SK-N-SH treated with all-trans-retinoic acid at 6 μM for 48 hours (cell line): ENCODE measurements around the gene CMTR1.

Experiments used
- BACH2 ChIP-seq: fragments of 250-450 bp; sonication (Bioruptor Pico); IDR thresholded peaks from 2 replicates; pipeline ENCODE4 v1.9.0; 2021; ENCODE audit warnings: mild to moderate bottlenecking, borderline replicate concordance
- CSDC2 ChIP-seq: fragments of 250-450 bp; sonication (Bioruptor Pico); IDR thresholded peaks from 2 replicates; pipeline ENCODE4 v1.5.0; 2020; ENCODE audit warnings: mild to moderate bottlenecking, moderate library complexity
- ISL1 ChIP-seq: fragments of 250-450 bp; sonication (Bioruptor Pico); IDR thresholded peaks from 2 replicates; pipeline ENCODE4 v2.1.2; 2022; ENCODE audit warnings: mild to moderate bottlenecking, moderate library complexity
- RARB ChIP-seq: fragments of 250-450 bp; sonication (Bioruptor Pico); IDR thresholded peaks from 2 replicates; pipeline ENCODE4 v1.8.0; 2021; ENCODE audit warnings: mild to moderate bottlenecking, moderate library complexity
- ZC3H10 ChIP-seq: fragments of 250-450 bp; sonication (Bioruptor Pico); IDR thresholded peaks from 2 replicates; pipeline ENCODE4 v1.5.1; 2021; ENCODE audit warnings: mild to moderate bottlenecking, moderate library complexity
- ZFP3 ChIP-seq: fragments of 250-450 bp; sonication (Bioruptor Pico); IDR thresholded peaks from 2 replicates; pipeline ENCODE4 v1.5.0; 2020; ENCODE audit warnings: mild to moderate bottlenecking, moderate library complexity
- ZFP30 ChIP-seq: fragments of 450-650 bp; formaldehyde crosslinking; IDR thresholded peaks from 2 replicates; pipeline ENCODE4 v1.5.0; 2022; ENCODE audit warnings: mild to moderate bottlenecking, moderate library complexity
- ZNF70 ChIP-seq: fragments of 450-650 bp; formaldehyde crosslinking; IDR thresholded peaks from 2 replicates; pipeline ENCODE4 v1.5.0; 2020; ENCODE audit warnings: mild to moderate bottlenecking, moderate library complexity
- ZNF8 ChIP-seq: fragments of 450-650 bp; formaldehyde crosslinking; IDR thresholded peaks from 2 replicates; pipeline ENCODE4 v1.5.0; 2020; ENCODE audit warnings: mild to moderate bottlenecking, moderate library complexity
- TF ChIP-seq, protein P1 (sequence below): fragments of 250-450 bp; sonication (Bioruptor Pico); IDR thresholded peaks from 2 replicates; pipeline ENCODE4 v1.5.1; 2020; ENCODE audit warnings: low read depth, mild to moderate bottlenecking, moderate library complexity
- TF ChIP-seq, protein P2 (sequence below): fragments of 250-450 bp; sonication (Bioruptor Pico); IDR thresholded peaks from 2 replicates; pipeline ENCODE4 v1.8.0; 2020; ENCODE audit warnings: mild to moderate bottlenecking, moderate library complexity, borderline replicate concordance

DNA sequence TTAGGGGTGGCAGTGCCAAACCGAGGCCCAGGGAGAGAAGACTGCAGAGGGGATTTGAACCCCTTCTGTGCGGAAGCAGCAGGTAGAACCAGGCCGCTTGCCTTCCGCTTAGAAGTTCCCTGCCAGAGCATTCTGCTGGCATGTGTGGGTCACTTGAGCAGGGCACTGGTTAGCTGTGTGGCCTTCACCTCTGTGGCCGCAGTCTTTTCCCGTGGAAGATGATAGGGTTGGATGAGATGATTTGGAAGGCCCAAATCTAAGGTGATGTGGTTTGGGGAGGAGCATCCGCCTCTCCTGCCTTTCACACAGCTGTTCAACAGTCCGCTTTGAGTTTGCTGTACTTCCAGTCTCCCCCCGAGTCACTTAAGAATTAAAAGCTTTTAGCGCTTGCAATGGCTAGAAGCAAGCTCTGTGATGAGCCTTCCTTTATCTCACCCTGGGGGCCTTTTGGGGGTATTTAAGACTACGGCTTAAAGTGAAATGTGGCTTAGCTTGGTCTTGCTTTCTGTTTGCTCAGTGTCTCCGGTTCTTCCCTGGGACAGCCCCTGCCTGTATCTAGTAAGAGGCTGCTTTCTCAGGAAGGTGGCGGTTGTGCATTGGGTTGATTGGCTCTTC lies 743 bp downstream of the CMTR1 start:
- TF ChIP-seq CSDC2 (CRISPR knock-in tag) (no peak), ZNF8 (CRISPR knock-in tag) (no peak), ZNF70 (CRISPR knock-in tag) (no peak), ZFP30 (CRISPR knock-in tag) (no peak), BACH2 (CRISPR knock-in tag) (no peak), ZC3H10 (CRISPR knock-in tag) (no peak), RARB (CRISPR knock-in tag) (no peak), ISL1 (CRISPR knock-in tag) (no peak), ZFP3 (no peak)
- TF ChIP-seq, protein P1, sequence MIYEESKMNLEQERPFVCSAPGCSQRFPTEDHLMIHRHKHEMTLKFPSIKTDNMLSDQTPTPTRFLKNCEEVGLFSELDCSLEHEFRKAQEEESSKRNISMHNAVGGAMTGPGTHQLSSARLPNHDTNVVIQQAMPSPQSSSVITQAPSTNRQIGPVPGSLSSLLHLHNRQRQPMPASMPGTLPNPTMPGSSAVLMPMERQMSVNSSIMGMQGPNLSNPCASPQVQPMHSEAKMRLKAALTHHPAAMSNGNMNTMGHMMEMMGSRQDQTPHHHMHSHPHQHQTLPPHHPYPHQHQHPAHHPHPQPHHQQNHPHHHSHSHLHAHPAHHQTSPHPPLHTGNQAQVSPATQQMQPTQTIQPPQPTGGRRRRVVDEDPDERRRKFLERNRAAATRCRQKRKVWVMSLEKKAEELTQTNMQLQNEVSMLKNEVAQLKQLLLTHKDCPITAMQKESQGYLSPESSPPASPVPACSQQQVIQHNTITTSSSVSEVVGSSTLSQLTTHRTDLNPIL (CRISPR knock-in tag): no peak
- TF ChIP-seq, protein P2, sequence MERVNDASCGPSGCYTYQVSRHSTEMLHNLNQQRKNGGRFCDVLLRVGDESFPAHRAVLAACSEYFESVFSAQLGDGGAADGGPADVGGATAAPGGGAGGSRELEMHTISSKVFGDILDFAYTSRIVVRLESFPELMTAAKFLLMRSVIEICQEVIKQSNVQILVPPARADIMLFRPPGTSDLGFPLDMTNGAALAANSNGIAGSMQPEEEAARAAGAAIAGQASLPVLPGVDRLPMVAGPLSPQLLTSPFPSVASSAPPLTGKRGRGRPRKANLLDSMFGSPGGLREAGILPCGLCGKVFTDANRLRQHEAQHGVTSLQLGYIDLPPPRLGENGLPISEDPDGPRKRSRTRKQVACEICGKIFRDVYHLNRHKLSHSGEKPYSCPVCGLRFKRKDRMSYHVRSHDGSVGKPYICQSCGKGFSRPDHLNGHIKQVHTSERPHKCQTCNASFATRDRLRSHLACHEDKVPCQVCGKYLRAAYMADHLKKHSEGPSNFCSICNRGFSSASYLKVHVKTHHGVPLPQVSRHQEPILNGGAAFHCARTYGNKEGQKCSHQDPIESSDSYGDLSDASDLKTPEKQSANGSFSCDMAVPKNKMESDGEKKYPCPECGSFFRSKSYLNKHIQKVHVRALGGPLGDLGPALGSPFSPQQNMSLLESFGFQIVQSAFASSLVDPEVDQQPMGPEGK (CRISPR knock-in tag): no peak
